Adrenal gland (tissue), 5 donors: ENCODE measurements around the gene RPIA.

Source experiments
- POLR2A ChIP-seq, 2 donors: fragments of 450-650 bp; IDR thresholded peaks; one replicate each; pipeline ENCODE4 v1.6.1; 2017; ENCODE audit warnings: antibody characterized with exemption in 2 of 2, mild to moderate bottlenecking in 2 of 2, moderate library complexity in 1 of 2
- TF ChIP-seq, protein P1 (sequence below), 6 experiments: fragments of 450-650 bp in 4 of 6; fragments of 200-600 bp in 2 of 6; sonication (generic) in 1 of 6; IDR thresholded peaks; 1 replicate in 5 of 6; 2 replicates in 1 of 6; pipeline versions ENCODE4 v1.5.1 to v1.8.0; 2016 to 2021; ENCODE audit warnings: antibody characterized with exemption in 6 of 6, mild to moderate bottlenecking in 2 of 6, moderate library complexity in 1 of 6
- donor health status: DM: no; HTN: no; CAD: no.

DNA sequence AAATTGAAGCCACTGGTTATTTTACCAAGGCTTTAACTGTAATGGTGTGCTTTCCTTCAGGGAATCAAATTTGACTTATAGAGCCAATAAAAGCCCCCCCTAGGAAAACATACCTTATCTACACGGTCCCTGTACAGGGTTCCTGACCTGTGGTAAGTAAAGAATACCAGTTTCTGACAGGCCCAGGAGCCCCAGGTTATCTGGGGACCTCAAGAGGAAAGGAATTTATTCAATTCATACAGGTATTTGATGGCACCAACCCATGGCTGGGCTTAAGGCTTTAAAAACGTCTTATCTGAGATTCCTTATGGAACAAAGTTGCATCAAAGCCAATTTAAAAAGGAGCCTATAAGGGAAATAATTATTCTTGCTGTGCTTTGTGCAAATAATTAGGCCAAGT, 7.0 kb upstream of the RPIA start:
- no peak for TF ChIP-seq POLR2A (IDR thresholded peaks at IDR 0.05)
- TF ChIP-seq, protein P1, sequence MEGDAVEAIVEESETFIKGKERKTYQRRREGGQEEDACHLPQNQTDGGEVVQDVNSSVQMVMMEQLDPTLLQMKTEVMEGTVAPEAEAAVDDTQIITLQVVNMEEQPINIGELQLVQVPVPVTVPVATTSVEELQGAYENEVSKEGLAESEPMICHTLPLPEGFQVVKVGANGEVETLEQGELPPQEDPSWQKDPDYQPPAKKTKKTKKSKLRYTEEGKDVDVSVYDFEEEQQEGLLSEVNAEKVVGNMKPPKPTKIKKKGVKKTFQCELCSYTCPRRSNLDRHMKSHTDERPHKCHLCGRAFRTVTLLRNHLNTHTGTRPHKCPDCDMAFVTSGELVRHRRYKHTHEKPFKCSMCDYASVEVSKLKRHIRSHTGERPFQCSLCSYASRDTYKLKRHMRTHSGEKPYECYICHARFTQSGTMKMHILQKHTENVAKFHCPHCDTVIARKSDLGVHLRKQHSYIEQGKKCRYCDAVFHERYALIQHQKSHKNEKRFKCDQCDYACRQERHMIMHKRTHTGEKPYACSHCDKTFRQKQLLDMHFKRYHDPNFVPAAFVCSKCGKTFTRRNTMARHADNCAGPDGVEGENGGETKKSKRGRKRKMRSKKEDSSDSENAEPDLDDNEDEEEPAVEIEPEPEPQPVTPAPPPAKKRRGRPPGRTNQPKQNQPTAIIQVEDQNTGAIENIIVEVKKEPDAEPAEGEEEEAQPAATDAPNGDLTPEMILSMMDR (IDR thresholded peaks at IDR 0.05), result no peak
